ENCODE data around the gene GRAMD1B.

DNA sequence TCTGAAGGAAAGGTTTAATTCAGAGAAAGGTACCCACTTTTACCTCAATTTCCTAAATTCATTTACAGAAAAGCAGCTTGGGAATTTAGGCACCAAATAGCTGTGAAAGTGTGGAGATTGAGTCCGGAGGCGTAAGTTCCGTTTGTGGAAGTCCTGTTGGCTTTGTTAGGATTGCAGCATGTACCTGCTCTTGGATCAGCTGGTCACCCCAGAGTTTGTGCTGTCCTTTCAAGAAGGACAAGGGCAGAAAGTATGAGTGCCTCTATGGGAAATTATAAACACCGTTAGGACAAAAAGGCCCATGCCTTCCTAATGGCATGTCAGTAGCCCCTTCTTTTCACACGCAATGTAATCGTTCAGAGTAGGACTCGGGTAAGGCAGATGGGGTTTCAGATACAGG, 126.6 kb downstream of the GRAMD1B start:
- TF ChIP-seq CTCF (IDR thresholded peaks at IDR 0.05), result no peak
- no peak for TF ChIP-seq EZH2 (IDR thresholded peaks at IDR 0.05; ENCODE audit: borderline replicate concordance, insufficient read depth, low read depth, low read length, poor library complexity, severe bottlenecking)
